SU-DHL-6 (cell line): ENCODE measurements around the gene NCCRP1.

Experiments
- H2AFZ ChIP-seq: fragments of 200-600 bp; sonication (generic); 2 replicates; pipeline ENCODE4 v1.6.1; 2014; ENCODE audit warnings: low read depth, mild to moderate bottlenecking, moderate library complexity, mixed read lengths, antibody characterized with exemption, low read length; ENCODE audit not compliant: severe bottlenecking
- H3F3A ChIP-seq: fragments of 200-600 bp; shearing (Covaris generic); 2 replicates; pipeline ENCODE4 v1.6.0; 2016; ENCODE audit warnings: antibody characterized with exemption, mild to moderate bottlenecking; ENCODE audit not compliant: insufficient read depth
- H3K27ac ChIP-seq: fragments of 200-600 bp; sonication (generic); 2 replicates; pipeline ENCODE4 v1.5.1; 2016; ENCODE audit warnings: low read depth, mild to moderate bottlenecking, low read length, moderate library complexity, mixed read lengths
- H3K27me3 ChIP-seq: fragments of 200-600 bp; sonication (generic), shearing (Covaris generic); 2 replicates; pipeline ENCODE4 v1.6.0; 2014; ENCODE audit warnings: mild to moderate bottlenecking, low read length
- H3K36me3 ChIP-seq: fragments of 200-600 bp; sonication (generic); 2 replicates; pipeline ENCODE4 v1.6.1; 2014; ENCODE audit warnings: mild to moderate bottlenecking, low read length, mixed read lengths
- H3K4me2 ChIP-seq: fragments of 300-600, 200-600 bp; shearing (Covaris generic), sonication (generic); 2 replicates; pipeline ENCODE4 v1.6.0; 2014; ENCODE audit warnings: low read length, low read depth, mild to moderate bottlenecking; ENCODE audit not compliant: poor library complexity, severe bottlenecking
- H3K4me3 ChIP-seq: fragments of 200-600 bp; sonication (generic); 2 replicates; pipeline ENCODE4 v1.5.1; 2014; ENCODE audit warnings: antibody characterized with exemption, low read length, mild to moderate bottlenecking, mixed read lengths; ENCODE audit not compliant: insufficient read depth, poor library complexity, severe bottlenecking
- H3K79me2 ChIP-seq: fragments of 200-600 bp; sonication (generic); 2 replicates; pipeline ENCODE4 v1.6.1; 2014; ENCODE audit warnings: mild to moderate bottlenecking, low read length, moderate library complexity; ENCODE audit not compliant: insufficient read depth
- H3K9ac ChIP-seq: fragments of 200-600 bp; sonication (generic); 2 replicates; pipeline ENCODE4 v1.7.0; 2014; ENCODE audit warnings: mild to moderate bottlenecking, low read length
- H3K9me2 ChIP-seq: fragments of 200-600 bp; sonication (generic); replicated peaks from 2 replicates; pipeline ENCODE4 v1.6.1; 2014; ENCODE audit warnings: low read length; ENCODE audit not compliant: insufficient read depth
- H3K9me3 ChIP-seq: fragments of 200-600 bp; sonication (generic); 2 replicates; pipeline ENCODE4 v1.6.1; 2014; ENCODE audit warnings: low read length, mixed read lengths; ENCODE audit not compliant: insufficient read depth
- H4K20me1 ChIP-seq: fragments of 200-600 bp; sonication (generic); 2 replicates; pipeline ENCODE4 v1.6.1; 2014; ENCODE audit warnings: low read depth, mild to moderate bottlenecking, antibody characterized with exemption, low read length, moderate library complexity, mixed read lengths
- CTCF ChIP-seq: fragments of 200-600 bp; sonication (generic); IDR thresholded peaks from one replicate; pipeline ENCODE4 v1.5.1; 2017; ENCODE audit warnings: antibody characterized with exemption, mild to moderate bottlenecking, low read length, moderate library complexity; ENCODE audit not compliant: insufficient read depth, poor library complexity, severe bottlenecking
- EZH2phosphoT487 ChIP-seq: fragments of 200-600 bp; sonication (generic), shearing (Covaris generic); conservative IDR thresholded peaks from 2 replicates; pipeline ENCODE4 v1.6.1; 2018; ENCODE audit warnings: mild to moderate bottlenecking, antibody characterized with exemption, low read length, moderate library complexity, mixed read lengths

NCCRP1 gene

GRCh38 chr19:39186391-39186790 is 10.4 kb upstream of the NCCRP1 start:
- H3K27ac ChIP-seq: no peak overlapping the region
- no peaks in the 10 kb centered on the region for H3F3A ChIP-seq
- H3K79me2 ChIP-seq: no peaks in the 10 kb centered on the region
- H3K27me3 ChIP-seq: no peaks in the 10 kb centered on the region
- H3K4me3 ChIP-seq: no peak overlapping the region
- no peak overlapping the region for H3K9ac ChIP-seq
- no peak overlapping the region for H2AFZ ChIP-seq
- no peaks in the 10 kb centered on the region for H3K9me3 ChIP-seq
- no peak overlapping the region for H3K4me2 ChIP-seq
- H3K36me3 ChIP-seq: no peaks in the 10 kb centered on the region
- TF ChIP-seq EZH2phosphoT487 (no peak), CTCF (no peak)
- no peaks in the 10 kb centered on the region for H4K20me1 ChIP-seq
- no peaks in the 10 kb centered on the region for H3K9me2 ChIP-seq

GRCh38 chr19:39187552-39187943 is 9.2 kb upstream of the NCCRP1 start:
- Histone ChIP-seq H3K4me3 (no peak overlapping the region), H2AFZ (no peak overlapping the region), H3K9me3 (no peaks in the 10 kb centered on the region), H3K9ac (no peak overlapping the region), H3K27ac (no peak overlapping the region), H3F3A (no peaks in the 10 kb centered on the region), H4K20me1 (no peaks in the 10 kb centered on the region), H3K27me3 (no peaks in the 10 kb centered on the region), H3K36me3 (no peaks in the 10 kb centered on the region), H3K4me2 (no peak overlapping the region), H3K9me2 (no peaks in the 10 kb centered on the region), H3K79me2 (no peaks in the 10 kb centered on the region)
- TF ChIP-seq CTCF (peak; percentile 9), EZH2phosphoT487 (no peak)

GRCh38 chr19:39188960-39189359 is 7.8 kb upstream of the NCCRP1 start:
- Histone ChIP-seq H3K27ac (no peak overlapping the region), H3K4me2 (no peak overlapping the region), H3K36me3 (no peaks in the 10 kb centered on the region), H2AFZ (no peak overlapping the region), H3K79me2 (no peaks in the 10 kb centered on the region), H3K9me3 (no peaks in the 10 kb centered on the region), H3K27me3 (no peaks in the 10 kb centered on the region), H3K9ac (no peak overlapping the region), H3K4me3 (no peak overlapping the region), H4K20me1 (no peaks in the 10 kb centered on the region), H3F3A (no peaks in the 10 kb centered on the region), H3K9me2 (no peaks in the 10 kb centered on the region)
- no peak for TF ChIP-seq CTCF

GRCh38 chr19:39190768-39191167 is 6.0 kb upstream of the NCCRP1 start:
- no peaks in the 10 kb centered on the region for H3K9me3 ChIP-seq
- H3K79me2 ChIP-seq: no peaks in the 10 kb centered on the region
- H4K20me1 ChIP-seq: no peaks in the 10 kb centered on the region
- TF ChIP-seq EZH2phosphoT487 (no peak), CTCF (no peak)
- H3K27ac ChIP-seq: no peak overlapping the region
- no peak overlapping the region for H3K4me2 ChIP-seq
- no peak overlapping the region for H2AFZ ChIP-seq
- no peaks in the 10 kb centered on the region for H3K36me3 ChIP-seq
- no peaks in the 10 kb centered on the region for H3K9me2 ChIP-seq
- H3K9ac ChIP-seq: no peak overlapping the region
- no peaks in the 10 kb centered on the region for H3K27me3 ChIP-seq
- H3K4me3 ChIP-seq: no peak overlapping the region
- no peaks in the 10 kb centered on the region for H3F3A ChIP-seq
